Activated CD4-positive, alpha-beta T cell treated with anti-CD3 and anti-CD28 coated beads, Interleukin-2, amount 10 ng/mL, durations not matched to agents 7 days and 5 days (primary cell): ENCODE results near the gene TAF1C. TPM values are rescaled to one million over a fixed set of nuclear protein-coding genes. Genes with fewer than 3 reads are reported as not detected.

Source experiments
- CTCF ChIA-PET: fragments of 350-600 bp; sonication (Branson Sonifier 250); formaldehyde crosslinking; loops from one replicate; lab custom pipeline; 2021; ENCODE audit warnings: antibody characterized with exemption; lab: Charles Lee
- POLR2A ChIA-PET: fragments of 350-600 bp; sonication (Branson Sonifier 250); formaldehyde crosslinking; loops from one replicate; lab custom pipeline; 2021; ENCODE audit warnings: antibody characterized with exemption; lab: Charles Lee
- DNase-seq: peaks from one replicate; pipeline ENCODE4 v3.0.0-alpha.2; 2020
- H3K27ac Mint-ChIP-seq: one replicate; pipeline ENCODE4 v1.8.0; 2021; ENCODE audit warnings: mild to moderate bottlenecking, moderate library complexity, mixed read lengths
- H3K27me3 Mint-ChIP-seq: one replicate; pipeline ENCODE4 v1.8.0; 2021; ENCODE audit warnings: mixed read lengths
- H3K36me3 Mint-ChIP-seq: one replicate; pipeline ENCODE4 v1.8.0; 2021; ENCODE audit warnings: low read depth, mixed read lengths
- H3K4me1 Mint-ChIP-seq: one replicate; pipeline ENCODE4 v1.8.0; 2021; ENCODE audit warnings: mixed read lengths
- H3K4me3 Mint-ChIP-seq: one replicate; pipeline ENCODE4 v1.8.0; 2021; ENCODE audit warnings: mild to moderate bottlenecking, moderate library complexity, mixed read lengths
- H3K9me3 Mint-ChIP-seq: one replicate; pipeline ENCODE4 v1.8.0; 2021; ENCODE audit warnings: mixed read lengths
- total RNA-seq, 2 experiments: library from RNA; stranded (reverse); gene quantifications; one replicate each; pipeline ENCODE4 v1.2.3, GENCODE V29; 2021

Gene TAF1C
- total RNA-seq, 2 experiments from 2014 or later = 52.1 to 60.8 TPM

DNA sequence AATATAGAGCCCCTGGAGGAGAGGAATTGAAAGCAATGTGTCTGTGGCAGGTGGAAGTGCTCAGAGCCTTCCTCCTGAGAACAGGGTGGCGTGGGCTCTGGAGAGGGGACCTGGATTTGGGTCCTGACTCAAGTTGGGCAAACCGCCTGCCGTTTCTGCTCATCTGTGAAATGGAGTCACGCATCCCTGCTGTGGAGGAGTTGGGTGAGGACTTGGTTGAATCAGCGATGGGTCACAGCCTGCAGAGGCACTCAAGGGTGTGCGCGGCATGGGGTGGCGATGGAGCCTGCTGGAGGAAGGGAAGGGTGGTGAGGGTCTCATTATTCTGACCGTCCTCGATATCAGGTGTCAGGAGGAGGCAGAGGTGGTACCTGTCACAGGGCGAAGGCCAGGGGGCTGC is 7.2 kb upstream of the TAF1C start:
- POLR2A ChIA-PET = no interaction called here
- Mint-ChIP-seq H3K4me1 (peaks cover 21% of the 10 kb centered on the region), H3K4me3 (no peak overlapping the region), H3K27ac (peak overlapping the region; percentile 85), H3K9me3 (no peaks in the 10 kb centered on the region), H3K27me3 (no peaks in the 10 kb centered on the region), H3K36me3 (no peaks in the 10 kb centered on the region)
- CTCF ChIA-PET = interaction anchor here (1.5 to 3.8 kb wide), 2 partner anchors 7 to 78 kb away, joined by 3 to 16 read pairs; partner anchors contain the start of genes MBTPS1 and TAF1C
- no peak for DNase-seq

DNA sequence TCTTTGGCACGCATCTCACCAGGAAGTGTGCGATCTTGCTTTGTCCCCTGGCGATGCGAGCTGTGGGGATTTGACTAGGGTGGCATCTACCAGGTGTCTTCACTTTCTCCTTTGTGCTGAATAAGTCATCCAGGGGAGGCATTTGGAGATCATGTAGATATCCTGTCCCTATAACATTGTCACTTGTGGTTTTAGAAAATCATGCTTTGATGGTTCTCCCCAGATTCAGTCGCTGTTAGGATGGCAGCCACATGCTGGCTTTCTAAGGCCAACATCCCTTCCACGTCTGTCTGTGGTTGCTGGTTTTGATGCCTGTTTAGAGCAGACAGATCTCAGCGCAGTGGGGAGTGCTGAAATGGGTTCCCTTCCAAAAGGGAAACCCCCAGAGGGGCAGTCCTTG is 6.6 kb upstream of the TAF1C start:
- Mint-ChIP-seq H3K4me3 (no peak overlapping the region), H3K27ac (peak overlapping the region; percentile 85)
- CTCF ChIA-PET = no interaction called here

DNA sequence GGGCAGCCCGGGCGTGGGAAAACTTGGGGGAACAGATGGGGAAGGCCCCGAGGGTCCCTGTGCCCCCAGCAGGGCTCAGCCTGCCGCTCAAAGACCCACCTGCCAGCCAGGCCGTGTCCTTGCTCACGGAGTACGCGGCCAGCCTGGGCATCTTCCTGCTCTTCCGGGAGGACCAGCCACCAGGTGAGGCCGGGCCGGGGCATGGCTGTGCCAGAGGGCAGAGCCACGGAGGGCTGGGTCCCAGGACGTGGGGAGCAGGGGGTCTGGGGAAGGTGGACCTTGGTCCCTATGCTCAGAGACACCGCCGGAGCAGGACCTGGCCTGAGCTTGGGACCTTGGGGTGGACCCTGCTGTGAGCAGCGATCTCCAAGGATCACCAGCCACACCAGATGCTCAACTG is 4.6 kb upstream of the TAF1C start:
- no peak for DNase-seq
- Mint-ChIP-seq H3K27ac (no peak overlapping the region), H3K9me3 (no peaks in the 10 kb centered on the region), H3K4me1 (peaks cover 25% of the 10 kb centered on the region), H3K36me3 (no peaks in the 10 kb centered on the region), H3K4me3 (no peak overlapping the region), H3K27me3 (no peaks in the 10 kb centered on the region)
- CTCF ChIA-PET = interaction anchor here (1.1 kb wide), 1 partner anchor 107 kb away, joined by 3 read pairs; no protein-coding TSS in a partner anchor
- POLR2A ChIA-PET = no interaction called here

More for the DNA sequence above, 6.6 kb upstream of the TAF1C start:
- Mint-ChIP-seq H3K4me1 (peaks cover 21% of the 10 kb centered on the region), H3K36me3 (no peaks in the 10 kb centered on the region), H3K27me3 (no peaks in the 10 kb centered on the region), H3K9me3 (no peaks in the 10 kb centered on the region)
- POLR2A ChIA-PET = no interaction called here
- DNase-seq = peak; percentile 27

DNA sequence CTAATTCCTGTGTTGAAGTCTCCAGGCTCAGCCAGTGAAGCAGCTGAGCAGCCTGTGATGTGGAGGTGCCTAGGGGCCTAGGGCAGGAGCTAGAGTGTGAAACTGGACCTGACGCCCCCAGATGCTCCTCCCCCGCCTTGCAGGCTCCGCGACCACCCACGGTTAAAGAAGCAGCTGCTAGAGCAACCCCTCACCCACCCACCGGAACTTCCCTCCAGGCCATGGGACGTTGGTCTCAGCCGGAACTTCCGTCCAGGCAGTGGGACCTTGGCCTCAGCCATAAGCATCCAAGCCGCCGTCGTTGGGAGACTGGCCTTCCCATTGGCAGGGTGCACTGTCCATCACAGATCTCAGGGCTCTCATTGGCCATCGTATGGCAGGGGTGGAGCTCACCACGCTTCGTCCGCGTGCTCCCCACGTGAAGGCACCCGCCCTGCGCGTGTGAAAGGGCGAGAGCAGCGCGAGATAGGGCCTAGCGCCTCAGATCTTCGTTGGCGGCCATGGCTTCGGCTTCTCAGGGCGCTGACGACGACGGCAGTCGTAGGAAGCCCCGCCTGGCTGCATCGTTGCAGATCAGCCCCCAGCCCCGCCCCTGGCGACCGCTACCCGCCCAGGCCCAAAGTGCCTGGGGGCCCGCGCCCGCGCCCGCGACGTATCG is 4.0 kb upstream of the TAF1C start, which contains the start of gene ADAD2:
ADAD2 (plus strand) TSS at position 427 of the 658 bp plus-strand sequence; CDS start at position 501, 74 bp downstream.
- CTCF ChIA-PET = interaction anchor here (0.6 kb wide), 1 partner anchor 262 kb away, joined by 4 read pairs; no protein-coding TSS in a partner anchor
- POLR2A ChIA-PET = no interaction called here
- H3K4me1 Mint-ChIP-seq = peaks cover 30% of the 10 kb centered on the region
- H3K27ac Mint-ChIP-seq = no peak within 1 kb of the TSS
- DNase-seq = no peak
- H3K36me3 Mint-ChIP-seq = no peaks in the 10 kb centered on the region
- H3K4me3 Mint-ChIP-seq = no peak within 1 kb of the TSS
- H3K9me3 Mint-ChIP-seq = no peaks in the 10 kb centered on the region
- no peaks in the 10 kb centered on the region for H3K27me3 Mint-ChIP-seq

DNA sequence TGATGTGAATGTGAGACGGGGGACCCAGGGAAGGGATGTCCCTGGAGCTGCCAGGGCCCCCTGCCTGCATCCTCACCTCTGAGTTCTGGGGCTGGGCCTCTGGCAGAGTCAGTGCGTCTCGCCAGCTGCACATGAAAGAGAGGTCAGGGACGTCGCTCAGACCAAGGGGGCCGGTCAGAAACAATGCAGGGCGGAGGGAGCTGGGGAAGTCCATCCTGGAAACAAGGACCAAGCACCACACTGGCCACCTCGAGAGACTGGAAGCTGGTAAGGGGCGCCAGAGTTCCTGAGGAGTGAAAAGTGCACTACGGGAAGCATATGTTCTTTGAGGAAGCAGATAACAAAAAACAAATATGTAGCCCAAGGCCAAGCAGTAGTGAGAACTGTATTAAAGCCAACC is 2.1 kb downstream of the TAF1C start:
- no peaks in the 10 kb centered on the region for H3K27me3 Mint-ChIP-seq
- no peak overlapping the region for H3K27ac Mint-ChIP-seq
- ChIA-PET POLR2A (no interaction called here), CTCF (no interaction called here)
- H3K9me3 Mint-ChIP-seq = no peaks in the 10 kb centered on the region
- DNase-seq = no peak
- peak overlapping the region; percentile 91 for H3K4me3 Mint-ChIP-seq
- H3K36me3 Mint-ChIP-seq = peaks cover 14% of the 10 kb centered on the region
- H3K4me1 Mint-ChIP-seq = peaks cover 22% of the 10 kb centered on the region

DNA sequence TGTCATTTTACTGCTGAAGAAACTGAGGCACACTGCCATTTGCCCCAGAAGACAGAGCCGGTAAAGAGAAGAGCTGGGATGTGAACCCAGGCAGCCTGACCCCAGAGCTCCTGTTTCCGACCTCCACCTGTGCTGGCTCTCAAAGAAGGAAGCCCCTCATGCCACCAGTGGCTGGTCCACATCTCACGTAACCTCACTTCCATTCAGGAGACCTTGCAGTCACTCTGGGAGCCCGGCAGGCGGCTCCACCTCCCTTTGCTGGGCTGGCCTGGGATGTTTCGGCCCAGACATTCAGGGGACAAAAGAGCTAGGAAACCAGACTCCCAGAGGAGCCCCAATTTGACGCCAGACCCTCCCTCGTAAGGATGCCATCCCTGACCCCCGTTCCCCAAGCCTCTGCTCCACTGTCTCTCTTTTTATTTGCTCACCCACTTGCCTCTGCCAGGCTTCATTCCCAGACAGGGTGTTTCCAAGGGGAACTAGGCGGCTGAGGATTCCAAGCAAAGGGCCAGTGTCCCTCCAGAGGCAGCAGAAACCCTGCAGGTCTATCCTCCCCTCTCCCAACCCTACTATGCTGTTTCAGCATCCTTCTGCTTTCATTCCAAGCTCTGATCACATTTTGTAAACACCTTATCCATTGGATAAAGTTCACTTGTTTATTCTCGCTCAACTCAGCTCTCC is 2.8 kb downstream of the TAF1C start:
- ChIA-PET CTCF (interaction anchor here (1.7 kb wide), 1 partner anchor 67 kb away, joined by 4 read pairs; the partner anchor contains the start of gene MBTPS1), POLR2A (interaction anchor here (0.6 kb wide), 1 partner anchor 98 kb away, joined by 3 read pairs; no protein-coding TSS in a partner anchor)
- H3K27ac Mint-ChIP-seq = no peak overlapping the region
- no peaks in the 10 kb centered on the region for H3K27me3 Mint-ChIP-seq
- peaks cover 22% of the 10 kb centered on the region for H3K4me1 Mint-ChIP-seq
- DNase-seq = no peak
- H3K9me3 Mint-ChIP-seq = no peaks in the 10 kb centered on the region
- H3K36me3 Mint-ChIP-seq = peaks cover 14% of the 10 kb centered on the region
- no peak overlapping the region for H3K4me3 Mint-ChIP-seq

DNA sequence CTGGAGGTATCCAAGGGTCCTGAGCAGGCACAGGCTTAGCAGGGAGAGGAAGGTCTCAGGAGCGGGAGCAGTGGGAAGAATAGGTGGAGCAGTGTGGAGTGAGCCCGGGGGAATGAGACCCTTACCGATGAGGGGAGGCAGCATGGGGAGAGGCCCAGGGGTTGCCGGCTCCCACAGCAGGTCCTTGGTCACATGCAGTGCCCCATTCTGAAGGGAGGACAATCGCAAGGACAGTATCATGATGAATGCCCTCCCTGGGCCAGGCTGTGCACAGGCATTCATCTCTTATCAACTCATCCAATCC is 3.3 kb downstream of the TAF1C start:
- CTCF ChIA-PET = interaction anchor here (1.7 kb wide), 1 partner anchor 67 kb away, joined by 4 read pairs; the partner anchor contains the start of gene MBTPS1
- H3K4me3 Mint-ChIP-seq = no peak overlapping the region
- DNase-seq = no peak
- POLR2A ChIA-PET = no interaction called here
- no peak overlapping the region for H3K27ac Mint-ChIP-seq
- peaks cover 22% of the 10 kb centered on the region for H3K4me1 Mint-ChIP-seq
- H3K9me3 Mint-ChIP-seq = no peaks in the 10 kb centered on the region
- H3K27me3 Mint-ChIP-seq = no peaks in the 10 kb centered on the region
- peaks cover 14% of the 10 kb centered on the region for H3K36me3 Mint-ChIP-seq

DNA sequence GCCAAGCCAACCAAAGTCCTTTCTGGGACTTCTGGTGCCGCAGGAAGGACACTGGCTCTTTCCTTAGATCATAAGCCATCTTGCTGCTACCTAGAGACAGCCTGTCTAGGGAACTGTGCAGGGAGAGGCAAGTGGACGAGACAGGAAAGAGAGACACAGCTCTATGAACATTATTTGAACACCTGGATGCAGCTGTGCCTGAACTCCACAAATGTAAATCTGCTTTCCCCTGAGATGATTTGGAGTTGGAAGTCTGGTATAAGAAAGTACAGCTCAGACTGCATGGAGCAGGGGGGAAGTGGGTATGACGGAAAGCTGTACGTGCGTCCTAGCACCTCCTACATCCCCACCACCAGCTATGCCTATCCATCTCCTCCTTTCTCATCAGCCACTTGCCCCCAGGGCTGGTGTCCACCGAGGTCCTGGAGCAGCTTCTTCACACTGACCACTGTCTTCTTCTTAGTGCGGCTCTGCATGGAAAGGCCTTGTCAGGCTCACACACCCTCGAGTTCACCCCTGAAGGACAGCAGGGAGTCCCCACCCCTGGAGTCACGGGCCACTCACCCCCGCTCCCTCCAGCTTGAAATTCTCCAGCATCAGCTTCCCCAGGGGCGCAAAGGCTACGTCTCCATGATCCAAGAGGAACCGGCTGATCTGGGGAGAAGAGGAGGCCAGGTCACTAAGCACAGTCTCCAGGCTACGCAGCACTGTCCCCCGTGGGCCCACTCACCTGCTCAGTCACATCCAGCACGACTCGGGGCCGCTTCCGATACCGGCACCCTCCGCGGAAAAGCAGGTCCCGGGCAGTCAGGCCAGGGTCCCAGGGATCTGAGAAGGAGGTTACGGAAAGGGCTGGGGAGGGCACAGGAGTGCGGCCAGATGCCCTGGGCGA is 3.9 kb downstream of the TAF1C start:
- ChIA-PET POLR2A (no interaction called here), CTCF (interaction anchor here (0.8 to 1.7 kb wide), 2 partner anchors 66 to 98 kb away, joined by 4 read pairs; partner anchors contain the start of gene MBTPS1)
- Mint-ChIP-seq H3K36me3 (peaks cover 14% of the 10 kb centered on the region), H3K4me1 (peaks cover 22% of the 10 kb centered on the region), H3K9me3 (no peaks in the 10 kb centered on the region), H3K4me3 (no peak overlapping the region), H3K27me3 (no peaks in the 10 kb centered on the region), H3K27ac (peak overlapping the region; percentile 46)
- no peak for DNase-seq

DNA sequence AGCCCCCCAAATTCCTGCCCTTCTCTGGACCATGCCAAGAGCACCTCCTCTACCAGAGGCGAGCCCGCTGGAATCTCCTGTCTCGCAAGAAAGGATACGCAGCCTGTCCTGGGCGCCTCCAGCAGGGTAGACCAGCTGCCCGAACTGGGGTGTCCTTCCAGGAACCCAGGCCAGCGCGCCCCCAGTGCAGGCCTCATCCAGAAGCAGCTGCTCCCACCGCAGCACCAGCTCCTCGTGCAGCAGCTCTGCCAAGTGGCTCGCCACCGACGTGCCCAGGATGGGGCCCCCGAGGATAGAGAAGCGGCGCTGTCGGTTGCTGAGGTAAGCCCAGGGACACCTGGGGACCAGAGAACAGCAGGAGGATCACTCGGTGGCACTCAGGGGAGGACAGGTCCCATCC is 4.8 kb downstream of the TAF1C start:
- Mint-ChIP-seq H3K27ac (no peak overlapping the region), H3K4me1 (peaks cover 21% of the 10 kb centered on the region), H3K9me3 (no peaks in the 10 kb centered on the region), H3K4me3 (no peak overlapping the region), H3K27me3 (no peaks in the 10 kb centered on the region), H3K36me3 (peaks cover 14% of the 10 kb centered on the region)
- POLR2A ChIA-PET = no interaction called here
- DNase-seq = no peak
- CTCF ChIA-PET = interaction anchor here (0.6 kb wide), 1 partner anchor 1549 kb away, joined by 3 read pairs; no protein-coding TSS in a partner anchor

DNA sequence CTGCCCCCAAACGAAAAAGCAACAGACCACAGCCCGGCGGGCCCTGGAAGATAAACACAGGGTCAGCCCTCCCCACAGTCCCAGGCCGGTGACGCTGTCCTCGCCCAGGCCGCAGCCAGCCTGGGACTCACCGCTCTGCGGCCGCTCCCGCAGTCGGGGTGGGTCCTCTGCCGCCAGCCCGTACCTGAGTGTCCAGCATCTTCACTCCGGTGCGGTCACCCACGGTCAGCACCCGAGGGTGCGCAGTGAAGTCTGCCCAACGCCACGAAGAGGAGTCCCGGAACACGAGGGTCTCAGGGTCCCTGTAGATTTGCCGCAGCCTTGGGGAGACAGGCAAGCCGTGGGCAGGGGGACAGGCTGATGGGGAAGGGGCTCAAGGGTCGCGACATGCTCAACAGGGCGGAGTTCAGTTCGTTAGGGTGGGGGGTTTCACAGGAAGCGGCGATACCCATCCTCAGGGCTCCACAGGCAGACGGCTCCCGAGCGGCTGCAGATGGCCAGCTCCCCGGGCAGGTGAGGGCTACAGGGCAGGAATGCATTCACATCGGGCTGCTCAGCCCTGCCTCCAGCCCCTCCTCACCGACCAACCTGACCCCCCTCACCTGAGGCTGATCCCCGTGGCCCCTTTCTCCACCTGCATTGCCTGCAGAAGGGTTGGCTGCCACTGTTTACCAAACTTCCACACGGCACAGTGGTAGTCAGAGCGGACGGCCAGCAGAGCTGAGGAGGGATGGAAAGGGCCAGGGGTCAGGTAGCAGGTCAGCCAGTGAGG is 5.5 kb downstream of the TAF1C start:
- Mint-ChIP-seq H3K9me3 (no peaks in the 10 kb centered on the region), H3K4me1 (peaks cover 18% of the 10 kb centered on the region), H3K4me3 (no peak overlapping the region), H3K36me3 (peaks cover 14% of the 10 kb centered on the region), H3K27me3 (no peaks in the 10 kb centered on the region), H3K27ac (no peak overlapping the region)
- ChIA-PET CTCF (interaction anchor here (0.6 kb wide), 1 partner anchor 1549 kb away, joined by 3 read pairs; no protein-coding TSS in a partner anchor), POLR2A (no interaction called here)
- no peak for DNase-seq

DNA sequence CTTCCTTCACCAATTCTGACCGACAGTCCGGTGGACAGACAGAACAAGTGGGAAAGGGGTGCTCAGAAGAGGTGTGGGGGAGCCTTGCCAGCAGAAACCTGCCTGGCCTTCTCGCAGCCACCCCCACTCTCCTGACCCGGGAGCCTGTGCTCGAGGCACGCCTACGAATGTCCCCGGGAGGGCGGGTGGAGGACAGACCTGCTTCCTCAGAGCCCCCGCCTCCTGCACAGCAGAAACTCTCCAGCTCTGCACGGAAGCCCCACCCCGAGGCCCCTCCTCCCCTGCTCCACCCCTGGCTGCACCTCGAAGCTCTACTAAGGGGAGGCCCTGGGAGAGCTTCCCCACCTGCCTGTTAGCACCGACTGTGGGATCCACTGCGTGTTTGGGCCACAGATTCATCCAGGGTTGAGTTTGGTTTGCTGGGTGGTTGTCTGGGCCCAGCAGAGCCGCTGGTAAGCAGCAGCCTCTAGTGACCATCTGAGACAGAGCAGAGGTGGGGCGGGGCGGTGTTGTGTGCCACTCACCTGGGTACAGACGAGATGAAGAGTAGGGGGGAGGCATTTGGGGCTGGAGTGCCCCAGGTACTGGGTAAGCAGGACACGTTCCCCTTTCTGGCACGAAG is 6.2 kb downstream of the TAF1C start:
- no peak for DNase-seq
- POLR2A ChIA-PET = no interaction called here
- CTCF ChIA-PET = interaction anchor here (0.9 kb wide), 1 partner anchor 18 kb away, joined by 3 read pairs; no protein-coding TSS in a partner anchor
- Mint-ChIP-seq H3K4me1 (peaks cover 11% of the 10 kb centered on the region), H3K27me3 (no peaks in the 10 kb centered on the region), H3K4me3 (no peak overlapping the region), H3K9me3 (no peaks in the 10 kb centered on the region), H3K27ac (no peak overlapping the region), H3K36me3 (peaks cover 14% of the 10 kb centered on the region)
